Transverse colon (tissue), 4 donors: Measurements from ENCODE around the gene PAK6. TPM values are rescaled to one million over a fixed set of nuclear protein-coding genes. Genes with fewer than 3 reads are reported as not detected.

Experiments used
- DNase-seq: peaks from one replicate; pipeline ENCODE4 v3.0.0-alpha.2; 2019
- H3K27ac ChIP-seq, 4 donors: fragments of 200-600 bp; sonication (generic); 2 replicates each; pipeline ENCODE4 v1.5.1; 2016 to 2018; ENCODE audit warnings: inconsistent platforms in 4 of 4
- H3K27me3 ChIP-seq: fragments of 200-600 bp; sonication (generic); 2 replicates; pipeline ENCODE4 v1.5.1; 2017; ENCODE audit warnings: inconsistent platforms
- H3K36me3 ChIP-seq, 4 donors: fragments of 200-600 bp; sonication (generic); 2 replicates each; pipeline ENCODE4 v1.5.1; 2017 to 2019; ENCODE audit warnings: inconsistent platforms in 4 of 4
- H3K4me1 ChIP-seq, 4 donors: fragments of 200-600 bp; sonication (generic); 2 replicates each; pipeline ENCODE4 v1.5.1; 2017 to 2020; ENCODE audit warnings: inconsistent platforms in 4 of 4
- H3K4me3 ChIP-seq, 4 donors: fragments of 200-600 bp; sonication (generic); 1 replicate in 1 of 4; 2 replicates in 3 of 4; pipeline versions ENCODE4 v1.5.1 to v1.6.1; 2017 to 2019; ENCODE audit warnings: inconsistent platforms in 4 of 4
- H3K9me3 ChIP-seq, 2 donors: fragments of 200-600 bp; sonication (generic); 2 replicates each; pipeline ENCODE4 v1.5.1; 2017 to 2019; ENCODE audit warnings: inconsistent platforms in 2 of 2
- EP300 ChIP-seq: sonication (generic); formaldehyde crosslinking; IDR thresholded peaks from one replicate; pipeline ENCODE4 v1.6.1; 2017; ENCODE audit warnings: antibody characterized with exemption, low read depth
- POLR2A ChIP-seq: fragments of 450-650 bp; IDR thresholded peaks from one replicate; pipeline ENCODE4 v1.6.1; 2016; ENCODE audit warnings: antibody characterized with exemption, mild to moderate bottlenecking, moderate library complexity
- POLR2AphosphoS5 ChIP-seq, 3 donors: sonication (generic); formaldehyde crosslinking; IDR thresholded peaks; one replicate each; pipeline ENCODE4 v1.6.1; 2016; ENCODE audit warnings: antibody characterized with exemption in 3 of 3
- WGBS, 2 donors: methylation state at CpG; one replicate each; pipeline ENCODE4 v1.1.5; 2018; ENCODE audit warnings: low coverage in 1 of 2; 5-methylcytosine and 5-hydroxymethylcytosine counted together
- in situ Hi-C, 4 donors: fragments of 200-750 bp; cut with MboI; loops; one replicate each; pipeline versions ENCODE4 v1.15.0 to v1.15.1; 2017; ENCODE audit warnings: low sequenced_read_pairs in 3 of 4, low pct_ligation_motif_present in 1 of 4, low pct_unique_long_range_greater_than_20kb in 1 of 4
- intact Hi-C: fragments of 100-400 bp; cut with DNase I; formaldehyde crosslinking; loops from one replicate; pipeline ENCODE4 v1.15.1; 2023; ENCODE audit warnings: low total_unique reads
- total RNA-seq, 4 donors: library from RNA; depleted of rRNA; stranded (reverse); fragments of >200 nt; gene quantifications; one replicate each; pipeline ENCODE4 v1.1.0, GENCODE V29; 2016
- TF ChIP-seq, protein P1 (sequence below), 5 experiments: fragments of 200-600 bp in 3 of 5; fragments of 450-650 bp in 2 of 5; sonication (generic) in 3 of 5; IDR thresholded peaks; 1 replicate in 2 of 5; 2 replicates in 3 of 5; pipeline ENCODE4 v1.5.1; 2016 to 2017; ENCODE audit warnings: antibody characterized with exemption in 5 of 5, inconsistent platforms in 3 of 5, mild to moderate bottlenecking in 2 of 5, moderate library complexity in 1 of 5

The PAK6 gene
- total RNA-seq, 4 donors from 2014 or later = 3.0 to 7.5 (median 4.5) TPM

DNA sequence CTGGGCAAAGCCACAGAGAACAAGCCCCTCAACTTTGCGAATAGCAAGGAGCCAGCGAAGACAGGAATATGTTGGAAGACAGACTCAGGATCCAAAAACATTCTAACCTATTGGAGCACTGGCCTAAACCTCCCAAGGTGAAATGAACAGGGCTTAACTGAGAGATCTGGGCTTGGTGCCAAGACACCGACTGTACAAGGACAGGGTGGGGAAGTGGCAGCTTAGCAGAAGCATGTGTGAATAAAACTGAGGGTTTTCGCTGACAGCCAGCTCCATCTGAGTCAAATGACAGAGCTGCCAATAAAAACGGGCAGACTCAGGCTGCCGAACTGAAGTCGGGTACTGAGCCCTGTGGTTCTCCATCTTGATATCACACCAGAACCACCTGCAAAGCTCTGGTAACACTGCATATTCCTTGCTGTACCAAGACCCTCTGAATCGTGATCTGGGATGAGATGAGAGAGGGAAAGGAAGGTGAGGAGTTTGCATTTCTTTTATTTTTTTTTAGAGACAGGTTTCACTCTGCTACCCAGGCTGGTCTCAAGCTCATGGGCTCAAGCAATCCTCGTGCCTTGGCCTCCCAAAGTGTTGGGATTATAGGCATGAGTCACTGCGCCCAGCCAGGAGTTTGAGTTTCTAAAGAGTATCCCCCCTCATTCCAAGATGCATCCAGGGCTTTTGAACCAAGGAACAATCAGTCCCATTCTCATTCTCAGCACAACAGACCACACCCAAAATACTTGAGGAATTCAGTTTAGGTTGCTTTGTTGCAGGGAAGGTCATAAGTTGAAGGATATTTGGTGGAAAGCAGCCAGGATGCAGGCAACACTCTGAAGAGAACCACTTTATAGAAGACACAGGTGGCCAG is 74.9 kb downstream of the PAK6 start:
- Histone ChIP-seq H3K4me3 (no peak overlapping the region), H3K4me1 (peaks cover 0 to 19% (median 8%) of the 10 kb centered on the region in 4 donors), H3K9me3 (no peaks in the 10 kb centered on the region), H3K27me3 (no peaks in the 10 kb centered on the region), H3K36me3 (no peaks in the 10 kb centered on the region), H3K27ac (no peak overlapping the region)
- TF ChIP-seq EP300 = no peak
- no peak for TF ChIP-seq POLR2AphosphoS5 (IDR thresholded peaks at IDR 0.05)
- no peak for TF ChIP-seq POLR2A
- TF ChIP-seq, protein P1, sequence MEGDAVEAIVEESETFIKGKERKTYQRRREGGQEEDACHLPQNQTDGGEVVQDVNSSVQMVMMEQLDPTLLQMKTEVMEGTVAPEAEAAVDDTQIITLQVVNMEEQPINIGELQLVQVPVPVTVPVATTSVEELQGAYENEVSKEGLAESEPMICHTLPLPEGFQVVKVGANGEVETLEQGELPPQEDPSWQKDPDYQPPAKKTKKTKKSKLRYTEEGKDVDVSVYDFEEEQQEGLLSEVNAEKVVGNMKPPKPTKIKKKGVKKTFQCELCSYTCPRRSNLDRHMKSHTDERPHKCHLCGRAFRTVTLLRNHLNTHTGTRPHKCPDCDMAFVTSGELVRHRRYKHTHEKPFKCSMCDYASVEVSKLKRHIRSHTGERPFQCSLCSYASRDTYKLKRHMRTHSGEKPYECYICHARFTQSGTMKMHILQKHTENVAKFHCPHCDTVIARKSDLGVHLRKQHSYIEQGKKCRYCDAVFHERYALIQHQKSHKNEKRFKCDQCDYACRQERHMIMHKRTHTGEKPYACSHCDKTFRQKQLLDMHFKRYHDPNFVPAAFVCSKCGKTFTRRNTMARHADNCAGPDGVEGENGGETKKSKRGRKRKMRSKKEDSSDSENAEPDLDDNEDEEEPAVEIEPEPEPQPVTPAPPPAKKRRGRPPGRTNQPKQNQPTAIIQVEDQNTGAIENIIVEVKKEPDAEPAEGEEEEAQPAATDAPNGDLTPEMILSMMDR (IDR thresholded peaks at IDR 0.05) = no peak
- in situ Hi-C loops = loop anchor here in 1 of 4 donors (25.0 kb wide), 1 partner anchor 99 kb away; the partner anchor contains the start of gene IVD
- WGBS, 2 donors = 34 to 55% methylated on average over 5 to 10 of the region's 10 CpGs
- peak; percentile 85 for DNase-seq
- intact Hi-C loops = no loop called here

DNA sequence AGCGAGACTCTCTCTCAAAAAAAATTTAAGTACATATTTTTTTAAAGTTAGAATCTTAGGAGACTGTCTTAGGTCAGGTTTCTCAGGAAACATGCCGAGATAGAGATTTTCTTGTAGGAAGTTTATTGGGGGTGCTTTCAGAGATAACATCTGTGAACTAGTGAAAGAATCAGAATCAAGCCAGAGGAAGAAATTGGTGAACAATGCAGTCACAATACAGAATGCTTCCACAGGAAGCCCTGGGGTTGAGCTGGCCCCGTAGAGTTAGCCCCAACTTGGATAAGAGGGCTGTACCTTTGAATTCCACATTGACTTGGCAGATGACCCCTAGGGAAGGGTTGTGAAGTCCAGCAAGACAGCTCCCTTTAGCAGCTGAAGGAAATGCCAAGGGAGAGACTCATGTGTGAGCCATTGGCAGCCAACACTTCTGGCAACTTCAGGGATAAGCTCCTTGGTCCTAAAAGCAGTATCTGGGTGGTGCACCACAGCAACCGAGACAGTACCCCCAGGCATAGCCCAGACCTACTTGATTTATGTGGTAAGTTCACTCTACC is 75.9 kb downstream of the PAK6 start:
- Histone ChIP-seq H3K36me3 (no peaks in the 10 kb centered on the region), H3K9me3 (no peaks in the 10 kb centered on the region), H3K4me3 (no peak overlapping the region), H3K27me3 (no peaks in the 10 kb centered on the region), H3K4me1 (peaks cover 0 to 12% (median 8%) of the 10 kb centered on the region in 4 donors), H3K27ac (no peak overlapping the region)
- no peak for TF ChIP-seq POLR2A
- in situ Hi-C loops (loop anchor here in 1 of 4 donors (25.0 kb wide), 1 partner anchor 98 kb away; the partner anchor contains the start of gene IVD), intact Hi-C loops (no loop called here)
- no peak for DNase-seq
- 87% methylated on average over 3 to 4 of the region's 4 CpGs for WGBS, 2 donors

GRCh38 chr15:40316931-40317330 is 78.1 kb downstream of the PAK6 start:
- H3K4me3 ChIP-seq = no peak overlapping the region

GRCh38 chr15:40317580-40317979 is 78.7 kb downstream of the PAK6 start:
- in situ Hi-C loops (loop anchor here in 1 of 4 donors (25.0 kb wide), 1 partner anchor 95 kb away; the partner anchor contains the start of gene IVD), intact Hi-C loops (no loop called here)

More at GRCh38 chr15:40316931-40317330, 78.1 kb downstream of the PAK6 start:
- TF ChIP-seq POLR2AphosphoS5 (IDR thresholded peaks at IDR 0.05) (no peak), POLR2A (no peak), EP300 (no peak)
- TF ChIP-seq, protein P1 (IDR thresholded peaks at IDR 0.05) = no peak
- no peaks in the 10 kb centered on the region for H3K36me3 ChIP-seq
- no peak for DNase-seq
- H3K9me3 ChIP-seq = no peaks in the 10 kb centered on the region
- H3K27me3 ChIP-seq = no peaks in the 10 kb centered on the region
- H3K4me1 ChIP-seq = peaks cover 0 to 12% (median 8%) of the 10 kb centered on the region in 4 donors
- H3K27ac ChIP-seq = no peak overlapping the region
- intact Hi-C loops (no loop called here), in situ Hi-C loops (loop anchor here in 1 of 4 donors (25.0 kb wide), 1 partner anchor 95 kb away; the partner anchor contains the start of gene IVD)
- 78 to 80% methylated on average over 2 to 3 of the region's 3 CpGs for WGBS, 2 donors

More at GRCh38 chr15:40317580-40317979, 78.7 kb downstream of the PAK6 start:
- no peak overlapping the region for H3K27ac ChIP-seq
- no peaks in the 10 kb centered on the region for H3K9me3 ChIP-seq
- H3K4me1 ChIP-seq = peaks cover 0 to 16% (median 8%) of the 10 kb centered on the region in 4 donors
- no peak overlapping the region for H3K4me3 ChIP-seq
- H3K27me3 ChIP-seq = no peaks in the 10 kb centered on the region
- TF ChIP-seq POLR2AphosphoS5 (IDR thresholded peaks at IDR 0.05) = no peak
- TF ChIP-seq EP300 = no peak
- TF ChIP-seq, protein P1 (IDR thresholded peaks at IDR 0.05) = no peak
- no peak for TF ChIP-seq POLR2A
- WGBS, 2 donors = 71 to 75% methylated on average over 4 of the region's 4 CpGs
- no peaks in the 10 kb centered on the region for H3K36me3 ChIP-seq
- DNase-seq = no peak
